Hepatocyte (in vitro differentiated cells): Measurements from ENCODE around the gene CADPS2.

Experiments
- CTCF ChIP-seq: fragments of 200-600 bp; sonication (generic); IDR thresholded peaks from 2 replicates; pipeline ENCODE4 v1.5.1; 2016; ENCODE audit warnings: antibody characterized with exemption, mild to moderate bottlenecking; ENCODE audit not compliant: poor library complexity
- EZH2 ChIP-seq: fragments of 200-600 bp; sonication (generic); IDR thresholded peaks from 2 replicates; pipeline ENCODE4 v1.6.1; 2016; ENCODE audit warnings: antibody characterized with exemption, mild to moderate bottlenecking, borderline replicate concordance

GRCh38 chr7:122677149-122677548 is 209.1 kb downstream of the CADPS2 start:
- TF ChIP-seq CTCF (no peak), EZH2 (no peak)
